Muscle of back (tissue), 11 donors: ENCODE data around the gene NCOR1. TPM values are rescaled to one million over a fixed set of nuclear protein-coding genes. Genes with fewer than 3 reads are reported as not detected.
"Not testable (repeated sequence)": the region's sequence is repeated elsewhere in the genome, so short reads cannot be mapped to it uniquely, and the experiment has no call there.

ENCODE experiments used
- DNase-seq, 3 donors: peaks; one replicate each; pipeline versions ENCODE4 v3.0.0 to v3.0.0-alpha.2; 2013
- polyA plus RNA-seq, 10 donors: library from polyadenylated mRNA; unstranded; fragments of 120-200 nt; gene quantifications; one replicate each; pipeline ENCODE4 v1.2.1, GENCODE V29; 2013; ENCODE audit not compliant: insufficient read length in 10 of 10

The NCOR1 gene
- polyA plus RNA-seq, 10 donors, result 49.3 to 76.5 (median 58.8) TPM

DNA sequence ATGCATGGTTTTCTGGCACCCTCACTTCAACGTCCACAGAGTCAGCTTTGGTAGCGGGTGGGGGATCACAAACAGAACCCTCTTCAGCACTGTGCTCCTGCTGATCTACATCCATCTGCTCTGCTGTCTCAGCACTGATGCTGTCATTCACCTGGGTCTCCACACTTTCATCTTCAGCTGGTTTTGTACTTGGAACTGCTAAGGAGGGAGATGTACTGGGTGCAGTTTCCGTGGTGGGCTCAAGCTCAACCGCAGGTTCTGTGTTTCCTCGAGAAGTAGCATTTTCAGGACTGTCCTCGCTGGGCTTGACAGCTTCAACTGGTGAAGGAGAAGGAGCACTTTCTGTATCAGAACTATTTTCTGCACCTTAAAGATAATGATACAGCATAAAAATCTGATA lies 113.9 kb downstream of the NCOR1 start:
- no peak for DNase-seq

DNA sequence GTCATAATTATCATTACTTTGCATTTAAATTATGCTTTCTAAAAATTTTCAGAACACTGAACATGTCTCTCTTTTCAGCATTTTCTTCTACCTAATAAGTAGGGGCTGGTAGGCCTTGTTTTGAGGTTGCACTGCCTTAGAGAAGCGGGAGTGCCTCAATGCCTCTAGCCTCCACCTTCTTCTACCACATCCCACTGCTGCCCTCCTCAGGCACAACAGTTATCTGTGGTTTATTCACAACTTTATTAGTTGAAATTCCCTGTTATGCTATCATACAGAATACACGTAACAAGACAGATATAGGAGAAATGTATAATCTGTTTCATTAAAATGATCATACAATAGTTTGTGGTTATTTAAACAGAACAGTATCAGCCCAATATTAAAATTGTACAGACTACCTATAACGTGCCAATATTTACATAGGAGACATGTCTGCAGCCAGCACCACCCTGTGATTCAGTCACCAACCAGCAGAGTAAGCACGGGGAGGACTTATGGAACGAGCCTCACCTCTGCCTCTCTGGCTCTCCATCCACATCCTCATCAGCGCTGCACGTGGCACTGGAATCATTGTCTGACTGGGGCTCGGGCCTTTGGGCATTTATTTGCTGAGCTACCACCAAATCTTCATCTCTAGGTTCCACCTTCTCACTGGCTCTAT lies 114.5 kb downstream of the NCOR1 start:
- DNase-seq, result no peak

DNA sequence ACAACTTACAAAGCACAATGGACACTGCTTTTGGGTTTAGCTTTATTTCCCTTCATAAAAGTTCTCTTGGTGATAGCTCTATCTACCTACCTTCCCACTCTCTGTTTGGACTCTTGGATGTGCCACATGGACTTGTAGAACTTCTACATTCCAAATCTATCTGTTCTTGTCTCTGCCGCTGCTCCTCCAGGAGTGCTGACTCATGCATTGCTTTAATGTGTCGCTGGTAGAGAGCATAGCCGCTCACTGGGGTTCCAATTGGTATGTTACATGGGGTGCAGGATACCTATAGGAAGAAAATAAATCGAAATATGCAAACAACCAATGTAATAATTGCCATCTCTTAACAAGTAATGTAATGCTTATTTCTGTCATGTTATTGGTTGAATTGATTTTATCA lies 123.6 kb downstream of the NCOR1 start:
- no peak for DNase-seq

DNA sequence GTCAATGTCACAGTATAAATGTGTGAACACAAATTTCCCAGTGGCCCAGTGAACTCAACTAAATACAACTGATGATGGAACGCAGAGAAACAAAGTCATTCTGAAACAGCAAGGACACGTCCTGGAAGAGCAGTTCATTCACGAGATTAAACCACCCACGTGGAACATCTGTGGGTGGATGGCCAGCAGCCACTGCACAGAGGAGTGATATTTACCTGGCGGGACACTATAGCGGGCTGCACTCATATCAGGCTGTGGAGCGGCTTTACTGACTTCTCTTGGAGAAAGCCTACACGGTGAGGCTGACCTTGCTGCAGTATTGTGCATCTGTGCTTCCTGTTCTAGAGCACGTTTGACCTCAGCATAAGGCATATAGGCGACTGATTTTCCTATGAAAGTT lies 128.4 kb downstream of the NCOR1 start:
- no peak for DNase-seq

DNA sequence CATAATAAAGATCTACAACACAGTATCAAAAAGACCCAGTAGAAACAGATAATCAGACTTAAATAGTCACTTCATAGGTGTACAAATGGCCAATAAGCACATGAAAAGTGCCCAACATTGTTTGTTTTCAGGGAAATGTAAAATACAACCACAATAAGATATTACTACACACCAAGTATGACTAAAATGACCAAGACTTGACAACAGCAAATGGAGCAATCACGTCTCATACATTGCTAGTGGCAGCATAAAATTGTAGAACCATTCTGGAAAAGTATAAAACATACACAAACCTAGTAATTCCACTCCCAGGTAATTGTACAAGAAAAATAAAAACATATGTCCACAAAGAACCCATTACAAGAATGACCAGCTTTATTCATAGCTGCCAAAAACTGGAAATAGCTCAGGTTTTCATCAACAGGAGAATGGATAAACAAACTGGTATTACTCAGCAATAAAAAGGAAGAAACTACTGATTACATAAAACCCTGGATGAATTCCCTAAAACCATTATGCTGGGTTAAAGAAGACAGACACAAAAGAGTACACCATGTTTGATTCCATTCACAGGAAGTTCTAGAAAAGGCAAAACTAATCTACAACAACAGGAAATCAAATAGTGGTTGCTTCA lies 130.2 kb downstream of the NCOR1 start:
- no peak for DNase-seq

DNA sequence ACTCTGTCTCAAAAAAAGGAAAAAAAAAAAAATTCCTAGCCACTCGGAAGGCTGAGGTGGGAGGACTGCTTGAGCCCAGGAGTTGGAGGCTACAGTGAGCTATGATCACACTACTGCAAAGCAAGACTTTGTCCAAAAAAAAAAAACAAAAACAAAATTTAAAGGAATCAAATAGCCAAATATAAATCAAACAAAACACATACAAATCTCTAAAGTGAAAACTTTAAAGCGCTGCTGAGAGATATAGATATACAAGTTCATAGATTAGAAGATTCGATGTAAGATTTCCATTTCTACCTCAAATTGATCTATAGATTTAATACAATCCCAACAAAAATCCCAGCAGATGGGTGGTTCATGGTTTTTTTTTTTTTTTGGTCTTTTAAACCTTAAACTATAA lies 132.1 kb downstream of the NCOR1 start:
- no peak for DNase-seq

DNA sequence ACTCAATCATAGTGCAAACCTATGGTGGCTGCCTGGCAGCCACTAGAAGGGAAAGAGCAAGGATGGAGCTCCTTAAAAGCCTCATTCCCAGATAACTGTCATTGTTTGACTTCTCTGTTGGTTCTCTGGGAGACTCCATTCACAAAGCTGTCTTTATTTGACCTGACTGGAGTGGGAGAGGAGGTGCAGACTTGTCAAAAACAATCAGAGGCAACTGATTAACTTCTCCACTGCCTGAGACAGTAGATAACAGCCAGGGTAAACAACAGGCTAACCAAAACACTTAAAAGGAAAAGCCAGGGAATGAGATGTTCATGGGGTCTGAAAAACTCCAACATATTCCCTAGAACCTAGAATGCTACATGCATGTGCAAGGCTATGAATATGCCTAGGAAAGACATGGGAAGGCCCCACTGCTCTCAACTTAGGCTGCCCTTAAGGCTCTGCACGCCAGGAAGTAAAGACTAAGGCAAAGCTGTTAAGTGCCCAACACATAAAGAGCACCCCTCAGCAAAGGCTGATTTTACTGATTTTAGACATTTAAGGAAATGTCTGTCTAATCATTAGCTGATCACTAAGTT lies 133.7 kb downstream of the NCOR1 start:
- DNase-seq, result no peak

DNA sequence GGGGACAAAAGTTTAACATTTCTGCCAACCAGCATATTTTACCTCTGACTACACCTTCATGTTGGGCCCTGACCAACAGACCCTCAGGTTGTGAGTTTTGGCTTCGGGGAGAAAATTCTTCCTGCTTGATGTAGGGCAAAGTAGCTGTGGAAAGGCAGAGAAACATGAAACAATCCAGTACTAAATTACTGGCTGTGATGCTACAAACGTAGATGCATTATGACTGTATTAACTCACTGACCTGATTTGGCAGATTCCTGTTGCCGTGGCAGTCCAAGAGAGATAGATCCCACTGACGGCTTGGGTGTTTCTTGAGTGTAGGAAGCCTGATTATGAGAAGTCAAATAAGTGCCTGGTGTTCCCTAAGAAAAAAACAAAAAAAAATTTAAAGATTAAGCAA lies 135.0 kb downstream of the NCOR1 start:
- no peak for DNase-seq

DNA sequence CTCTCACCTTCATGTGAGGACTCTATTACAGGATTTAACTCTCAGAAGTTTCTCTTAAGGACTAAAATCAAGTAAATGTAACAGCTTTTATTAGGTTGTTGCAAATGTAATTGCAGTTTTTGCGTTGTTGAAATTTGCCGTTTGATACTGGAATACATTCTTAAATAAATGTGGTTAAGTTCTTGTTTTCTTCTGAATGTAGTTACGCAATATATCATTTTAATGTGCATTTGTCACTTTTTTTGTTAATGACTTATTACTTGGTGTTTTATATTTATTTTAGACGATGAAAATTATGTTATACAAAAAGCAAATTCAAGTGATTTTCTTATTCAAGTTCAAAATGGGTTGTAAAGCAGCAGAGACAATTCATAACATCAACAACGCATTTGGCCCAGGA lies 139.4 kb downstream of the NCOR1 start:
- no peak for DNase-seq

DNA sequence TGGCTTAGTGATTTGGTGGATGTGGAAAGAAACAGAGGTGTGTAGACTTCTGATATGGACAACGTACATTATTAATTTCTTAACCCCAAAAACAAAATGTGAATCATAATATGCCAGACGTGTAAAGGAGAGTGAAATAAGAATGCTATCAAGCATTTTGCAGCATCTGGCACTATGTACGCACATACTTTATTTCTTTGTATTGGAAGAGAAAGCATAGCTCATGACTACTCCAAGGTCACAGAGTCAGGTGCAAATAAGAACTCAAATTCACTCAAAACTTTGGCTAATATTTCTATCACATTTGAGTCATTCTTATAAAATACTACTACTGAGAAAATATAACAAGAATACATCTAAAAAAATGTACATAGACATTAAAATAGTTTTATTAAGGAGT lies 140.9 kb downstream of the NCOR1 start:
- DNase-seq, result no peak

DNA sequence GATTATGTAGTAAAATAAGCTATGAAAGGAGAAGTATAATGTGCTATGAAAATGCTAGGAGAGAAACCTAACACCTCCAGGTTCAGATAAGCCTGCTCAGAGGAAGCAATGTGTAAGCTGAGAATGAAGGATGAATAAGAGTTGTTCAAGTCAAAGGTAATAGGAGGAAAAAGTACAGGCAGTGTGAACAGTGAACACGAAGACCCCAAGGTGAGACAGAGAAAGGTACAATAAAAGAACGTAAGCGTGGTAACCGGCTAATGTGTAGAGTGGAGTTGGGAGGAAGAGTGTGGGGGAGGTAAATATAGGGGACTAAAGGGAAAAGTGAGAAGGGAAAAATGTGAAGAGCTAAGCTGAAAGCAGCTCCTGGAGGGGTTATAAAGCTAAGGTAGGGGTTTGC lies 141.5 kb downstream of the NCOR1 start:
- DNase-seq, result no peak

DNA sequence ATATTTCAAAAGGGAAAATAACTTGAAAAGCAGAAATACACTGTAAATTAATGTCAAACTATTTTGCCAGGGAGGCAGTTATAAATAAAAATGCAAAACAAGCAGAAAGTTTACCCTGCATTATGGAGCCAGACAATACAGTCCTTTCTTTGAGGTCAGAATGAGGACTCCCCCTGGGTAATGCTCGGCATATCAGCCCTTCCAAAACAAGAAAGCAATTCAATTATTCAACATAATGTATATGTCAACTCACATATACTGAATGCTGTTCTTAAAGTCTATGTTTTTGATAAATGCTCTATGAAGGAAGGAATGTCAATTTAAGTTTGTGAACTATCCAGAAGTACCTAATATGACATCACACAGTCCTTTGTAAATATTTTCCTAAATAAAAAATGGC lies 143.3 kb downstream of the NCOR1 start:
- DNase-seq, result no peak

DNA sequence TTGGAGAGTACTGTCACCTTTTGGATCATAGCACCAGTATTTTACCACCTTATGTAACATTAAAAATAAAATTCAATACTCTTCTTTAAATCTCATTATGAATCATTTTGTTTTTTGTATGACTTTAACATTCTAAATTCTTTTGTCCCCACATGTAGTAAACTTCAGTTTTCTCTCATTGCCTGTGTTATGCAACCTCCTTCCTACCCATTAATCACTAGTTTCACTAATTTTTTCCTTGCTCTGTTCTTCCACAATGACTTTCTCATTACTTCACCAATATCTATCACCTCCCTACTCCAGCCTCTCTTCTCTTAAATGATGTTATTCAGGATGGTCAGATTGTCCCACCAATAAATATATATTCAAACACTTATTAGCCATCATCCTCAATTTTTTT lies 147.0 kb downstream of the NCOR1 start:
- DNase-seq, result no peak

DNA sequence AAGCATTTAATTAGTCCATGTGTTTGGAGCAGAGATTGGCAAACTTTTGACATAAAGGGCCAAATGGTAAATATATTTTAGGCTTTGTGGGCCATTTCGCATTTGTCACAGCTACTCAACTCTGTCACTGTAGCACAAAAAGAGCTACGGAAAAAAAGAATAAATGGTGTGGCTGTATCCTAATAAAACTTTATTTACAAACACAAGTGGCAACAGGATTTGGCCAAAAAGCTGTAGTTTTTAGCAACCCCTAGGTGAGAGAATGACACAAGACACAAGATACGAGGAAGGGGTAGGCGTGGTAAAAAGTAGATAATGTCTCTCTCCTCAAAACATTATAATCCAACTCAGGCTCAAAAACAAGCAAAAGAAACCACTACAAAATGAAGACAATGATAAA lies 149.2 kb downstream of the NCOR1 start:
- no peak for DNase-seq

DNA sequence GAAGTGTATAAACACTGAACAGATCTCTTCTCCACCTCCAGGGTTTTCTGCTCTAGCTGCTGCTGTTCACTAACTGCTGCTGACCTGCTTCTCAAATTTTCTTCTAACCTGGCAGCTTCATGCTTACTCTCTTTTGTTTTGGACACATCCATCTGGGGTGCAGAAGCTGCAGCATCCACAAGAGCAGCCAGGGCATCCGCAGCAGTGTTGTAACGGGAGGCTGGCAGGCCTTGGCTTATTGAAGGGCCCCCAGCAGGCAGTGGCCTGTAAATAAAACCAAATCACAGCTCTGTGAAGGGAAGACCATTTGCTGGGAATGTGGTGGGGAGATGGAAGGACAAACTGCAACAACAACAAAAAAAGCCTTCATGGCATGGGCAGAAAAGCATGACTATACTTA lies 153.7 kb downstream of the NCOR1 start:
- DNase-seq, result no peak

DNA sequence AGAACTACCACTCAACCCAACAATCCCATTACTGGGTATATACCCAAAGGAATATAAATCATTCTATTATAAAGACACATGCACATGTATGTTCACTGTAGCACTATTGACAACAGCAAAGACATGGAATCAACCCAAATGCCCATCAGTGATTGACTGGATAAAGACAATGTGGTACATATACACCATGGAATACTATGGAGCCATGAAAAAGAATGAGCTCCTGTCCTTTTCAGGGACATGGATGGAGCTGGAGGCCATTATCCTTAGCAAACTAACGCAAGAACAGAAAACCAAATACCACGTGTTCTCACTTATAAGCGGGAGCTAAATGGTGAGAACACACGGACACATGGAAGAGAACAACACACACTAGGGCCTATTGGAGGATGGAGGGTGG lies 160.2 kb downstream of the NCOR1 start:
- DNase-seq, result not testable (repeated sequence)

DNA sequence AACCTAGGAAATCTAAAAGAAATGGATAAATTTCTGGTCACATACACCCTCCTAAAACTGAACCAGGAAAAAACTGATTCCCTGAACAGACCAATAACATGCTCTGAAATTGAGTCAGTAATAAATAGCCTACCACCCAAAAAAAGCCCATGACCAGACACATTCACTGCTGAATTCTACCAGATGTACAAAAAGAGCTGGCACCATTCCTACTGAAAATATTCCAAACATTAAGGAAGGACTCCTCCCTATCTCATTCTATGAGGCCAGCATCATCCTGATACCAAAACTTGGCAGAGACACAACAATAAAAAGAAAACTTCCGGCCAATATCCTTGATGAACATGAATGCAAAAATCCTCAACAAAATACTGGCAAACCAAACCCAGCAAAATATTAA lies 162.8 kb downstream of the NCOR1 start:
- no peak for DNase-seq

DNA sequence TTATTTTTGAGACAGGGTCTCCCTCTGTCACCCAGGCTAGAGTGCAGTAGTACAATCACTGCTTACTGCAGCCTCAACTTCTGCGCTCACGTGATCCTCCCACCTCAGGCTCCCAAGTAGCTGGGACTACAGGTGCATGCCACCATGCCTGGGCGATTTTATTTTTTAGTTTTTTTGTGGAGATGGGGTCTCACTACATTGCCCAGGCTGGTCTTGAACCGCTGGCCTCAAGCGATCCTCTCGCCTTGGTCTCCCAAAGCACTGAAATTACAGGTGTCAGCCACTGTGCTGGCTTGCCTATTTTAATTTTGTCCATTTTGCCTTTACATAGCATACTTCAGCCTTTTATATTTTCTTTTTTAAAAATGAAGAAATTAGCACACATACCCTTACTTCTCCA lies 164.5 kb downstream of the NCOR1 start:
- DNase-seq, result no peak

DNA sequence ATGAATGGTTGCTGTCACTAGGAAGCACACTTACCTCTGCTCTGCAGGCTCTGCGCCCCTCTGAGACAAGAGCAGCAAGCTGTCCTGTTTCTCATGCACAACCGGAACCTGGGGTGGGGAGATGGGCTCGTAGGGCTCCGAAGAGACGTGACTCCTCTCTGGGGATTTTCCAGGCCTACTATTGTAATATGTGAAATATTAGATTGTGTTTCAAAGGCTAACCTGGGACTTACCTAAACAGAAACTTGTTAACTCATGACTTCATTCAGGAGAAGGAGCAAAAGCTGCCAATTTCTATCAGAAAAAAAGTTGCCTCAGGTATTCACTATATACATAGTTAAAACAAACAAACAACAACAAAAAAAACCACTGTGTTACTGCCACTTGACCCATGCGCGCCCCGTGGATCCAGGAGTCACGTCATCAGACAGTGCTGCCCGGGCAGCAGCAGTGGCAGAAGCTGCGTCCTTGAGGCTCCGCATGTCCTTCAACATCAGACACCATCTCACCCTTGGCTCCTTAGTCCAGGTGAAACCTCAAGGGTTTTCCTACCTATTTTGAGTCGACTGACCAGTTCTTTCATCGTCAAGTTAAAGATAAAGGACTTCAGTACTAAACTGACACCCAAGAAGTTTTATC lies 166.4 kb downstream of the NCOR1 start:
- no peak for DNase-seq

DNA sequence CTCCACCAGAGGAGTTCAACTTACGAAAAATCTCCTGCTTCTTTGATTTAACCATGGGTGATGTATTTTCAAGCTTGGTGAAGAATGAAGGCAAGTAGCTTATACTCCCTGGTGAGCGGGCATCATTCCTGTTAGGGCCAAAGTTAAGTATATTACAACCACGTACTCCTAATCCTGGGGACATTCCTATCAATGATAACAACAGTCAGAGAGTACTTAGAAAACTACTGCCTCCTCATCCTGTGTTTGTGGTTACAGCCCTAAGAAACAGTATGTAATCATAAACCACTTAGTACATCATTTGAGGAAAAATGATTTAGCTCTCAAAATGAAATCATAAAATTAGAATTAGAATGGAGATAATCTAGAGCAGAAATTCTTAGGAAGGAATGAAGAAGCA lies 168.4 kb downstream of the NCOR1 start:
- no peak for DNase-seq

DNA sequence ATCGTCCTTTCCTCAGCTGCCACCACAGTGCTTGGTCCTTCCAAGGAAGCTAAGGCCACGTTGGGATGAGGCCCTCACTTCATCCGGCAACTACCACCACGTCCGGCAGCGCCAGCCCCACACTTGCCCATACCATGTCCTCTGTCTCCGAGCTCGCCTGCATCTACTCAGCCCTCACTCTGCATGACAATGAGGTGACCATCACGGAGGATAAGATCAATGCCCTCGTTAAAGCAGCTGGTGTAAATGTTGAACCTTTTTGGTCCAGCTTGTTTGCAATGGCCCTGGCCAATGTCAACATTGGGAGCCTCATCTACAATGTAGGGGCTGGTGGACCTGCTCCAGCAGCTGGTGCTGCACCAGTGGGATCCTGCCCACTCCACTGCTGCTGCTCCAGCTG lies 170.8 kb downstream of the NCOR1 start:
- no peak for DNase-seq

DNA sequence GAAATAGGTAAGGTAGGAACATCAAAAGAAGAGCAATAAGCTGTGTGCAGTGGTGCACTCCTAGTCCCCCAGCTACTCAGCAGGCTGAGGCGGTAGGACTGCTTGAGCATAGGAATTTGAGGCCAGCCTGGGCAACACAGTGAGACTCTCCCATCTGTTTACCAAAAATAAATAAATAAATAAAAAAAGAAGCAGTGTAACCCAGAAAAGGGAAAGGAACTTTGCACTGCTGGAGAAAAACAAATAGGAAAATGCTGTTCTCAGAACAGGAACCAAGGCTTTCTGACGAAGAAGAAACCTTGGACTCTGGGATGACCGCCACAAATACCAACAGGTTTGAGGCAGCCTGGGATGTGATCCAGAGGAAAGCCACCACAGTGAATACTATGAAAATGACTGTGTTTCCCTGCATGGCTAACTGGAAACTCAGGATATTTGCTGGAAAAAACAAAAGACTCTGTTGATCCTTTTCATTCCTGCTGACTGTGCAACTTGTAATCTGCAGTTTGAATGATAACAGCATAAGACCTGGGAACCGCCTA lies 174.6 kb downstream of the NCOR1 start:
- DNase-seq, result peak in 2 of 3 donors; percentile 5 to 15

DNA sequence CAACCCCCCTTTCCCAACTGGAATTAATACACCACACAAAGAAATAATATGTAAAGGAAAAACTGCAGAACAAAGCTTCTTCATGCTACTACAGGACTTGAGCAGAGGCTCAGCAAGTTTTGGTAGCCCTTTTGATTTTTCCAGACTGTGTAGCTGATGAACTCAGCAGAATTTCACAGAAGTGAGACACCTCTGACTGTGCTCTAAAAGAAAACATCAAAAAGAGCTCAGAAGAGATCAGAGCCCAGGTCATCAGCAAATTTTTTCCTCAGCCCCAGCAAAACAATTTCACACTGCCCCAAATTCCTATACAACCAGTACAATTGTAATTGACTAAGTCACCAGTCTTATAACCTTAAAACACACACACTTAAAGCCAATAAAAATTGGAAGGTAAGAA lies 177.7 kb downstream of the NCOR1 start:
- DNase-seq, result no peak
